Ovary (tissue), 9 donors: ENCODE data around the gene CFP. TPM values are rescaled to one million over a fixed set of nuclear protein-coding genes. Genes with fewer than 3 reads are reported as not detected.

Source experiments
- DNase-seq, 5 donors: peaks; one replicate each; pipeline ENCODE4 v3.0.0-alpha.2; 2019 to 2020
- H3K27ac ChIP-seq, 2 donors: fragments of 200-600 bp; one replicate each; pipeline versions ENCODE4 v1.5.1 to v1.8.0; 2019 to 2022
- H3K27me3 ChIP-seq: fragments of 200-600 bp; one replicate; pipeline ENCODE4 v1.8.0; 2022
- H3K36me3 ChIP-seq: fragments of 200-600 bp; sonication (generic); one replicate; pipeline ENCODE4 v1.5.1; 2019
- H3K4me1 ChIP-seq: one replicate; pipeline ENCODE4 v1.8.1; 2013; ENCODE audit warnings: mild to moderate bottlenecking, moderate library complexity; ENCODE audit not compliant: insufficient read depth
- H3K4me3 ChIP-seq: fragments of 200-600 bp; sonication (generic); one replicate; pipeline ENCODE4 v1.5.1; 2017
- H3K9me3 ChIP-seq, 2 donors: fragments of 200-600 bp in 1 of 2; sonication (generic) in 1 of 2; one replicate each; pipeline versions ENCODE4 v1.5.1 to v1.8.1; 2013 to 2019; ENCODE audit warnings: mild to moderate bottlenecking in 1 of 2, moderate library complexity in 1 of 2
- CTCF ChIP-seq, 3 donors: fragments of 450-650 bp in 2 of 3; fragments of 200-600 bp in 1 of 3; IDR thresholded peaks; one replicate each; pipeline versions ENCODE4 v1.5.1 to v1.8.0; 2016 to 2022; ENCODE audit warnings: antibody characterized with exemption in 3 of 3, mild to moderate bottlenecking in 1 of 3
- EP300 ChIP-seq: sonication (generic); formaldehyde crosslinking; IDR thresholded peaks from one replicate; pipeline ENCODE4 v1.6.1; 2017; ENCODE audit warnings: antibody characterized with exemption
- POLR2A ChIP-seq: fragments of 450-650 bp; IDR thresholded peaks from one replicate; pipeline ENCODE4 v1.6.1; 2017; ENCODE audit warnings: antibody characterized with exemption, mild to moderate bottlenecking, moderate library complexity
- WGBS, 3 donors: extraction: QIAGEN DNeasy Blood & Tissue Kit in 1 of 3; methylation state at CpG; one replicate each; pipeline versions ENCODE4 v1.1.5 to v1.1.7; 2013 to 2017; 5-methylcytosine and 5-hydroxymethylcytosine counted together
- intact Hi-C, 4 donors: fragments of 100-400 bp; cut with DNase I; formaldehyde crosslinking; loops; one replicate each; pipeline versions ENCODE4 v1.11.0 to v1.15.1; 2022 to 2023
- polyA plus RNA-seq, 2 donors: library from polyadenylated mRNA; stranded (reverse); fragments of 200-250 nt in 1 of 2; fragments of 350-450 nt in 1 of 2; fragmentation: Illumina TruSeq in 1 of 2; extraction: RNeasy Lipid Tissue Mini Kit (QIAGEN cat#74804) in 1 of 2; gene quantifications; one replicate each; pipeline ENCODE4 v1.2.3, GENCODE V29; 2013 to 2014
- total RNA-seq, 7 donors: library from RNA; depleted of rRNA in 2 of 7; stranded (reverse); fragments of >200 nt in 2 of 7; fragmentation: NEBNext Ultra II Directional in 3 of 7; extraction: Animal tissue kit (Norgen Biotek cat#: 25700) in 3 of 7; gene quantifications; one replicate each; pipeline versions ENCODE4 v1.1.0 to v1.2.4, GENCODE V29; 2016 to 2023
- donor health status: DM: no; HTN: no; CAD: no; lungs with moderate emphysema.
- donor health status: DM: no; HTN: no; CAD: no.
- donor health status: Bipolar disorder and iron deficiency.
- donor health status: DM: yes; HTN: yes; CAD: no.
- donor health status: DM: no; HTN: no; CAD: no.
- donor health status: DM: yes; HTN: yes; CAD: no.

Gene CFP
- total and polyA plus RNA-seq, 9 donors = 0.72 to 3.2 (median 1.6) TPM

DNA sequence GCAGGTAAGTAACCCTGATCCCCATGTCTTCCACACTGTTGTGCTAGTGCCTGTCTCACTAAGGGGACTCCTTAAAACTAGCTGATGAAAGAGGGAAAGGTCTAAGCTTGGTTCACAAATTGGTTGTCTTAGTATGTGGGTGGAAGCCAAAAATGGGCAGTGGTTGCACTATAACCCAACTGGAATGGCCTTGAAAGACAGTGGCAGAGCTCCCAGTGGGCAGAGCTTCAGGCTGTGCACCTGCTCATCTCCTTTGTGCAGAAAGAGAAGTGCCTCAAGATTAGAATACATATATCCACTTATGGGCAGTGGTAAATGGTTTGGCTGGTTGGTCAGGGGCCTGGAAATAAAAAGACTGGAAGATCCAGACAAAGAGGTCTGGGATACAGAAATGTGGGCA is 17.3 kb downstream of the CFP start:
- no peak for TF ChIP-seq EP300
- no peak for TF ChIP-seq CTCF (IDR thresholded peaks at IDR 0.05)
- Histone ChIP-seq H3K27ac (no peak overlapping the region), H3K27me3 (no peaks in the 10 kb centered on the region), H3K4me3 (no peak overlapping the region), H3K36me3 (no peaks in the 10 kb centered on the region), H3K4me1 (no peaks in the 10 kb centered on the region), H3K9me3 (no peaks in the 10 kb centered on the region)
- intact Hi-C loops = no loop called here
- DNase-seq = no peak

DNA sequence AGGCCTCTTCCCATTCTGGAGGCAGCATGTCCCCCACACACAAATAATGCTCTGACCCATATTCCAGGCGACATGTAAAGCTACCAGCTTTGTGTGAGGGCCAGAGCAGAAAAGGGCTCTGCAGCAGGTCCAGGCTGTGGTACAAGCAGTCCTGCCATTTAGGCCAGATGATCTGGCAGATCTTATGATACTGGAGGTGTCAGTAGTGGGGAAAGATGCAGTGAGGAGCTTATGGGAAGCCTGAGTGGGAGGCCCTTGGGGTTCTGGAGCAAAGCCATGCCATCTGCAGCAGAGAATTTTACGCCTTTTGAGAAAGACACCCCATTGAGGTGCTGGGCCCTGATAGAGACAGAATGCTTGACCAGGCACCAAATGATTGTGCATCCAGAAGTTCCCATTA is 17.8 kb downstream of the CFP start:
- intact Hi-C loops = no loop called here
- TF ChIP-seq EP300 (no peak), CTCF (IDR thresholded peaks at IDR 0.05) (no peak), POLR2A (no peak)
- H3K9me3 ChIP-seq = no peaks in the 10 kb centered on the region
- H3K4me1 ChIP-seq = no peaks in the 10 kb centered on the region
- no peaks in the 10 kb centered on the region for H3K27me3 ChIP-seq
- 70 to 86% (median 73%) methylated on average over 2 of the region's 2 CpGs for WGBS, 3 donors
- H3K36me3 ChIP-seq = no peaks in the 10 kb centered on the region
- no peak overlapping the region for H3K27ac ChIP-seq
- no peak for DNase-seq
- H3K4me3 ChIP-seq = no peak overlapping the region

GRCh38 chrX:47611489-47611888 is 18.2 kb downstream of the CFP start:
- no peaks in the 10 kb centered on the region for H3K9me3 ChIP-seq
- DNase-seq = no peak

DNA sequence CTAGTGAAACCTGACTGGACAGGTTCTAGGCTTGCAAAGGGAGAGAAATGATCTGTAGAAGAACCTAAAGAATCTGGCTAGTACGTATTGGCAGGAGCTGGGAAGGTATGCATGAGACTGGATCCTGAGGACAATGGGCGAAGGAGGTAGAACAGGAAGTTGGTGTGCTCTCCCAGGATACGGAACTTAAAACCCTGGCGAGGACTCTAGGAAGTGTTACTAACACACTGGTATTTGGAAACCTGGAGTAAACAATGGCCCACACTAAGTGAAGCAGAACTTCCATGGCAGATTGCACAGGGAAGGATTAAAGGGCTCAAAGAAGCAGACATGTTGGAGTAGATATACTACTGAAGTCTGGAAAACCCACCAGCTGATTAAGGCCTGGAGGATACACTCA is 19.2 kb downstream of the CFP start:
- no peak for TF ChIP-seq EP300
- no peak for TF ChIP-seq CTCF (IDR thresholded peaks at IDR 0.05)
- TF ChIP-seq POLR2A = no peak
- Histone ChIP-seq H3K9me3 (no peaks in the 10 kb centered on the region), H3K4me1 (no peaks in the 10 kb centered on the region), H3K4me3 (no peak overlapping the region), H3K36me3 (no peaks in the 10 kb centered on the region), H3K27ac (no peak overlapping the region), H3K27me3 (no peaks in the 10 kb centered on the region)
- intact Hi-C loops = no loop called here
- WGBS, 3 donors = 76 to 87% (median 80%) methylated on average over 4 of the region's 4 CpGs
- no peak for DNase-seq

More at GRCh38 chrX:47611489-47611888, 18.2 kb downstream of the CFP start:
- 65 to 80% (median 71%) methylated on average over 2 of the region's 2 CpGs for WGBS, 3 donors
- H3K27ac ChIP-seq = no peak overlapping the region
- H3K4me1 ChIP-seq = no peaks in the 10 kb centered on the region
- H3K27me3 ChIP-seq = no peaks in the 10 kb centered on the region
- H3K4me3 ChIP-seq = no peak overlapping the region
- TF ChIP-seq POLR2A (no peak), CTCF (IDR thresholded peaks at IDR 0.05) (no peak), EP300 (no peak)
- intact Hi-C loops = no loop called here
- no peaks in the 10 kb centered on the region for H3K36me3 ChIP-seq
